Measurements from ENCODE around the gene TBCD.

- TF ChIP-seq POLR2AphosphoS5 (IDR thresholded peaks at IDR 0.05), result no peak
- TF ChIP-seq CTCF (IDR thresholded peaks at IDR 0.05; ENCODE audit: poor library complexity, severe bottlenecking), result no peak
- TF ChIP-seq EP300 (conservative IDR thresholded peaks at IDR 0.05; ENCODE audit: poor library complexity, severe bottlenecking), result no peak
- no peak for TF ChIP-seq EZH2 (IDR thresholded peaks at IDR 0.05; ENCODE audit: borderline replicate concordance, insufficient read depth, low read length, poor library complexity, severe bottlenecking)
- TF ChIP-seq SMC3 (conservative IDR thresholded peaks at IDR 0.05; ENCODE audit: poor library complexity), result no peak
- no peak for TF ChIP-seq MXI1 (conservative IDR thresholded peaks at IDR 0.05; ENCODE audit: poor library complexity, severe bottlenecking)
- TF ChIP-seq TAF1 (IDR thresholded peaks at IDR 0.05; ENCODE audit: low read depth), result no peak
- TF ChIP-seq RAD21 (conservative IDR thresholded peaks at IDR 0.05), result no peak
- no peak for TF ChIP-seq REST (IDR thresholded peaks at IDR 0.05; ENCODE audit: borderline replicate concordance)
Measured at GRCh38 chr17:82920715-82921114, 168.8 kb downstream of the TBCD start.

All from neural cell (in vitro differentiated cells).